HG03571 (cell line): ENCODE data around the gene KCNQ4.

Source experiments
- ATAC-seq: cut with Tn5 transposase; IDR thresholded peaks from one replicate; pipeline ENCODE4 v1.9.1; 2021; ENCODE audit not compliant: unreplicated experiment

Gene KCNQ4

DNA sequence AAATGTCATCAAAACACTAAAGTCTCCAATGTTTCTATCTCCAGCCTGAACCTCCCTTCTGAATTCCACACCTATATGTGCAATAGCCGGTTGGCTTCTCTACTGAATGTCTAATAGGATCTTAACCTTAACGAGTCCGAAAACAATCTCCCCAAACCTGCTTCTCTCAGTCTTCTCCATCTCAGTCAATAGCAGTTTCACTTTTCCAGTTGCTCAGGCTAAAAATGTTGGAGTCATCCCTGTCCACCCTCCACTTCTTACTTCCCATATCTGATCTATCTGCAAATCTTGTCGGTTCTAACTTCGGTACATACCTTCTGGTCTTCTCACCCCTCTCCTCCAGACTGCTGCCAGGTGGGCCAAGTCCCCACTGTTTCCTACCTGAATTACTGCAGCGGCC lies 104.1 kb downstream of the KCNQ4 start:
- ATAC-seq: no peak
